LNCAP (cell line): ENCODE results near the gene LPCAT1.

ENCODE experiments used
- TF ChIP-seq, protein P1 (sequence below): fragments of 450-650 bp; IDR thresholded peaks from 2 replicates; pipeline ENCODE4 v1.5.1; 2017; ENCODE audit warnings: mild to moderate bottlenecking

LPCAT1 gene, protein sequence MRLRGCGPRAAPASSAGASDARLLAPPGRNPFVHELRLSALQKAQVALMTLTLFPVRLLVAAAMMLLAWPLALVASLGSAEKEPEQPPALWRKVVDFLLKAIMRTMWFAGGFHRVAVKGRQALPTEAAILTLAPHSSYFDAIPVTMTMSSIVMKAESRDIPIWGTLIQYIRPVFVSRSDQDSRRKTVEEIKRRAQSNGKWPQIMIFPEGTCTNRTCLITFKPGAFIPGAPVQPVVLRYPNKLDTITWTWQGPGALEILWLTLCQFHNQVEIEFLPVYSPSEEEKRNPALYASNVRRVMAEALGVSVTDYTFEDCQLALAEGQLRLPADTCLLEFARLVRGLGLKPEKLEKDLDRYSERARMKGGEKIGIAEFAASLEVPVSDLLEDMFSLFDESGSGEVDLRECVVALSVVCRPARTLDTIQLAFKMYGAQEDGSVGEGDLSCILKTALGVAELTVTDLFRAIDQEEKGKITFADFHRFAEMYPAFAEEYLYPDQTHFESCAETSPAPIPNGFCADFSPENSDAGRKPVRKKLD

DNA sequence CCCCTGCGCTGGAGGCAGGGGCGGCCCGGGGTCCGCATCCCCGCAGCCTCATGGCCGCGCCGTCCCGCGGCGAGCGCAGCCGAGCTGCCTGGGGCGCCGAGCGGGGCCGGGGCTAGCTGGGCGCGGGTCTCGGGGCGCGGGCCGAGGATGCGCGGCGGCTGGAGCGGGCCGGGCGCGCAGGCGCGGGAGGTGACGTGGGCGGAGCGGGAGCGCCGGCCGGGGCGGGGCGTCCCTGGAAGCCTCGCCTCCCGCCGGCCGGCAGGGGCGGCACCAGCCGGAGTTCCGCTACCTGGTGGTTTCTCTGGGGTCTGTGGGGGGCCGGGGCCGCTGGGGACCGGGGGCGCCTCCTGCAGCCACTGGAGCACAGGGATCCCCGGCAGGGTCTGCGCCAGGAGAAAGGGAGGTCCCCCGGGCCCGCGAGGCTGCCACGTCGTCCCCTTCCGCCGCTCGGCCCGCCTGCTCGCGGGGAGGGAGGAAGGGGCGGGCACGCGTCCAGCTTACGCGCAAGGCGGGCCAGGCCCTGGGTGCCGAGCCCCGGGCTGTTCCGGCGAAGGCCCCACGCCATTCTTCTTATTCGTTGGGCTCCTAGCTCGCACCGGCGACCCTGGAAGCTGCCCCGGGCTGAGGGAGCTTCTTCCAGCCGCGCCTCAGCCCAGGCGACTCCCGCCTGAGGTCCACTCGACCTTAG is at the start of gene LPCAT1:
Gene LPCAT1 (minus strand): TSS at position 168 of the 688 bp plus-strand sequence. CDS start 116 bp downstream, at position 52.
- TF ChIP-seq, protein P1, sequence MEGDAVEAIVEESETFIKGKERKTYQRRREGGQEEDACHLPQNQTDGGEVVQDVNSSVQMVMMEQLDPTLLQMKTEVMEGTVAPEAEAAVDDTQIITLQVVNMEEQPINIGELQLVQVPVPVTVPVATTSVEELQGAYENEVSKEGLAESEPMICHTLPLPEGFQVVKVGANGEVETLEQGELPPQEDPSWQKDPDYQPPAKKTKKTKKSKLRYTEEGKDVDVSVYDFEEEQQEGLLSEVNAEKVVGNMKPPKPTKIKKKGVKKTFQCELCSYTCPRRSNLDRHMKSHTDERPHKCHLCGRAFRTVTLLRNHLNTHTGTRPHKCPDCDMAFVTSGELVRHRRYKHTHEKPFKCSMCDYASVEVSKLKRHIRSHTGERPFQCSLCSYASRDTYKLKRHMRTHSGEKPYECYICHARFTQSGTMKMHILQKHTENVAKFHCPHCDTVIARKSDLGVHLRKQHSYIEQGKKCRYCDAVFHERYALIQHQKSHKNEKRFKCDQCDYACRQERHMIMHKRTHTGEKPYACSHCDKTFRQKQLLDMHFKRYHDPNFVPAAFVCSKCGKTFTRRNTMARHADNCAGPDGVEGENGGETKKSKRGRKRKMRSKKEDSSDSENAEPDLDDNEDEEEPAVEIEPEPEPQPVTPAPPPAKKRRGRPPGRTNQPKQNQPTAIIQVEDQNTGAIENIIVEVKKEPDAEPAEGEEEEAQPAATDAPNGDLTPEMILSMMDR, result no peak

DNA sequence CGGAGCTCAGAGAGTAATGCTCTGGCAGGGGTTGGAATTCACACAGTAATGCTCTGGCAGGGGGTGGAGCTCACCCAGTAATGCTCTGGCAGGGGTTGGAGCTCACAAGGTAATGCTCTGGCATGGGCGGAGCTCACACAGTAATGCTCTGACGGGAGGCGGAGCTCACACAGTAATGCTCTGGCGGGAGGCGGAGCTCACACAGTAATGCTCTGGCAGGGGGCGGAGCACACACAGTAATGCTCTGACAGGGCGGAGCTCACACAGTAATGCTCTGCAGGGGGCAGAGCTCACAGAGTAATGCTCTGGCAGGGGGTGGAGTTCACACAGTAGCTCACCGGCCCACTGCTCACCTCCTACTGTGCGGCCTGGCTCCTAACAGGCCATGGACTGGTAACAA is 47.2 kb upstream of the LPCAT1 start:
- TF ChIP-seq, protein P1, result no peak

DNA sequence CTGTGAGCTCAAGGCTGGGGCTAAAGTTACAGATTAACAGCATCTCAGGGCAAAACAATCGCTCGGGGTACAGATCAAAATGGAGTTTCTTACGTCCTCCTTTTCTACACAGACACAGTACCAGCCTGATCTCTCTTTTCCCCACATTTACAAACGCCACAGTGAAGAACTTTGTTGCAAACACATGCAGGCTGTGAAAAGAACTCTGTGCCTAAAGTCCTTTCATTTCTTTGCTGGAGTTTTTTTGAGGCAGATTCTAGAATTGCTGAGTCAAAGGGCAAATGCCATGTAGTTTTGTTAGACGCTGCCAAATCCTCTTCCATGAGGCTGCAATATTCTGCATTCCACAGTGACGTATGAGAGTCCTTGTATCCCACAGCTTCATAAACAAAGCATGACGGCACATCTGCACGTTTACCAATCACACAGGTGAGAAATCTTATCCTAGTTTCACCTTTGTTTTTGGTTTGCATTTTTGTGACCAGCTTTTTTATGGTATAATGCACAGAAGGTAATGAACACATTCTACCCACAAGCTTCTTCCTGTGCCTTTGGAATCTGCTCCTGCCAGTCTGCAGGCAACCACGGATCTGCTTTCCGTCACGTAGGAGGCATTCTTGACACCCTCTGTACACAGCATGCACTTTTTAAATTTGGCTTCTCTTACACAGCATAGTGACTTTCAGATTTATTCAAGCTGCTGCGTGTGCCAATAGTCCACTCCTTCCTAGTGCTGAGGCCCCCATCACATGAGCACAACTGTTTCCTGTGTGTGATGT is 44.6 kb upstream of the LPCAT1 start:
- TF ChIP-seq, protein P1, result no peak

DNA sequence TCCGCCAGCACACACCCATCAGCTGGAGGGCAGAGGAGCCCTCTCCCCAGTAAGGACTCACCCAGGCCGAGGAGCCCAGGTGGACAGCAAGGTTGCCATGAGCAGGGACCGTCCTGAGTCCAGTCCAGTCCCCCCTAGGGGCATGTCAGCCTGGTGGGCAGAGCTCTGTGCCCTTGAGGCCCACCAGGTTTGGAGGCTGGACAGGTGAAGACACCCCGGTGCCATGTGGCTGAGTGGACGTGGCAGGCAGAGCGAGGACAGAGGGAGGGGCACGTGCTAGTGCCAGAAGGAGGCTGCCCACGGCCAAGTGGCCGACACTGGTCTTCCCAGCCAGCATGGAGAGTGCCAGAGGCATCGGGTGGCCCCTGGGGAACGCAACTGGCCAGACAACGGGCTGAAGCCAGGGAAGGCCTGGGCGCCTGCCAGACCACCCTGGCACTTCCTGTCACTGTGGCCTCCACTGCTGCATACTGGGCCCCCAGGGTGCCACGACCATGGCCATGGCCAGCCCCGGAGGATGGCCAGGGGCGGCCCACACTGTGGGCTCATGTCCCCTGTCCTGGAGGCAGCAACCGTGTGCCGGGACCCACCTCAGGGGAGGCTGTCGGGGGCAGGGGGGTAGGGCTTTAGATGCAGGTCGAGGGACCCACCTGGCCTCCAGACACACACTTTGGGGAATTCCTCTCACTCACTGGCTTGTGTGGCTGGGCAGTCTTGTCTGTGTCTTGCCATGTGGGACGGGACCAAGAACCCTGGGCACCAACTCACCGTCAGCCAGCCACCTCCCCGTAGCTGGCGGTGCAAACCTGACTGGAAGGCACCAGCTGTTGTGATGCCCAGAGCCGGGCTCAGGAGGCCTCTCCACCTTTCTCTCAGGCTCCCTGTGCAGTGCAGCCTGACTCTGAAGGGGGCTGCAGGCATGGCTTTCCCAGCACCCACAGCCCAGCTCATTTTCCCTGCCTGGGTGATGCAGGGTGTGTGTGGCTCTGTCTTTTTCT is 42.3 kb upstream of the LPCAT1 start:
- TF ChIP-seq, protein P1, result no peak

DNA sequence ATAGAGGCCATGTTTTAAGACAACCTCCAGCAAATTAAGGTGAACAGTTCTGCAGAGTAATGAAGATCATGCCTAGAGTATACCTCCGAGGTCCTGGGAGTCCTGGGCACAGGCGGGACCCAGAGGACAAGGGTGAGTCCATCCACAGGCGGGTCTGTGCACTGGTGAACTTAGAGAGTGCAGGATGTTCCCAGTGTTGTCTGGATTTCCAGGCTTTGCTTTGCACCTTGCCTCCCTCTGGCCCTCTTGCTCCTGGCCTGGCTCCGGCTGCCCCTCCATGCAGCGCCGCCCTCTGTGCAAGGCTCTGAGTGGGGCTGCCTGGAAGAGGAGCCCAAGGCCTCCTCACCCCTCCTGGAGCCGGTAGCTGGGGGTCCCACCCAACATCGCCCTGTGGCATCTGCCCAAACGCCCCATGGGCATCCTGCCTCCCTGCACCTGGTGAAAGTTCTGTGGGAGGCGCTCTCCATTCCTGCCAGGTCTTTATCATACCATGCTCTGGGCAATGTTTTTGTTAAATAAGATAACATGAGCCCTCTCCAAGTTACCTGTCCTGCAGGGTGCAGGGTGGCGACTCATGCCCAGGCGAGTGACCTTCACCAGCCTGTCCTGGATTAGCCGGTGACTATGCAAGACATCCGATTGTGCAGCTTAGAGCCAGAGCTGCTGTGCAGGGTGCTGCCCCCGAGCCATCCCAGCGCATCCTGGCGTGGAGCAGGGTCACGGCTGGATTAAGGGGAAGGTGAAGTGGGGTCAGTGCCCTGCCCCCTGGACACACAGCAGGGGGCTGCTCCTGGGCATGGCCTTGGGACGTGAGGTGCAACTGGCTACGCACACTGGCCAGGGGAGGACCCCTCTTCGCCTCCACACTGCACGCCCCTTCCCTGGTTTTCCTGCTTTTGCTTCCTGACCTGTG is 41.3 kb upstream of the LPCAT1 start:
- TF ChIP-seq, protein P1, result no peak

DNA sequence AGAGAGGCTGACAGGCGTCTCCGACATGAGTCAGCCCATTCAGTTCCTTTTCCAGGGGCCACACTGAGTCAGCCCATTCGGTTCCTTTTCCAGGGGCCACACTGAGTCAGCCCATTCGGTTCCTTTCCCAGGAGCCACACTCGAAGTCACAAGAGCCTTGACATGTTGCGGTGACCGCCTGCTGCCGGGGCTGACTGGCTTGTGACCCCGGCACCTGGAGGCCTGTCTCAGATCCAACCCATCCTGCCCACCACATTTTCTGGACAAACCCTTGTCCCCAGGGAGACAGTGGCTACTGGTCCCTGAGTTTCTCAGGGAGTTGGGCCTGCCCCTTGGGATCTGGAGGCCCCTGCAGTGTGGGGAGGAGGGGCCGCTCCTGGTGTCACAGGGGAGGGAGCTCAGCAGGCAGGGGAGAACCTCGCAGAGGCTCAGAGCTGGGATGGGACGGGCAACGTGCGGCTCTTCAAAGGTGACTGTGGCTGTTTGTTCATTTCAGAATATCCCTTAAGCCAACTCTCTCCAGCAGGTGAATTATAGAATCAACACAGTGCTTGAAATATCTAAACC is 40.5 kb upstream of the LPCAT1 start:
- TF ChIP-seq, protein P1, result no peak
